GM08714 (cell line): ENCODE measurements around the gene TNS3.

Experiments used
- H3K4me3 ChIP-seq: fragments of 200-500 bp; sonication (Bioruptor generic); 2 replicates; pipeline ENCODE4 v1.5.1; 2014; ENCODE audit warnings: mild to moderate bottlenecking, low read length, inconsistent platforms
- ZNF274 ChIP-seq: IDR thresholded peaks from 2 replicates; pipeline ENCODE4 v1.6.1; 2012; ENCODE audit warnings: mild to moderate bottlenecking, low read depth, low read length

Gene TNS3

DNA sequence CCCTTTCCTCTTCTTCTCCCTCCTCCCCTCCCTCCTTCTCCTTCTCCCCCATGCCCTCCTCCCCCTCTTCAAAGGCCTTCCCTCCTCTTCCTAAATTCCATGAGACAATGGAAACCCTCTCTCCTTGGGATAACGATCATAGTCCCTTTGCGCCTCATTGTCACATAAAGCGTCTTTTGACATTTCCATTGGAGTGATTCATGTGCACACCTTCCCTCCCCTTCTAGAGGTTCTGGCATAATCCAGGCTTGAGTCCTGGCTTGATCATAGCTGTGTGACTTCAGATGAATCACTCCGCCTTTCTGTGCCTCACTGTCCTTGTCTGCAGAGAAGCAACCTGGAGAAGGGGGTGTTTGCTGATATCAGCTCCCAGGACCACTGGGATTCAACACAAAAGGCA, 204.2 kb downstream of the TNS3 start:
- H3K4me3 ChIP-seq: no peak overlapping the region
- TF ChIP-seq ZNF274: no peak

- H3K4me3 ChIP-seq: no peak overlapping the region
- no peak for TF ChIP-seq ZNF274
These were observed 204.8 kb downstream of the TNS3 start for GRCh38 chr7:47376991-47377616.

GRCh38 chr7:47375121-47375938, 206.6 kb downstream of the TNS3 start:
- no peak for TF ChIP-seq ZNF274

DNA sequence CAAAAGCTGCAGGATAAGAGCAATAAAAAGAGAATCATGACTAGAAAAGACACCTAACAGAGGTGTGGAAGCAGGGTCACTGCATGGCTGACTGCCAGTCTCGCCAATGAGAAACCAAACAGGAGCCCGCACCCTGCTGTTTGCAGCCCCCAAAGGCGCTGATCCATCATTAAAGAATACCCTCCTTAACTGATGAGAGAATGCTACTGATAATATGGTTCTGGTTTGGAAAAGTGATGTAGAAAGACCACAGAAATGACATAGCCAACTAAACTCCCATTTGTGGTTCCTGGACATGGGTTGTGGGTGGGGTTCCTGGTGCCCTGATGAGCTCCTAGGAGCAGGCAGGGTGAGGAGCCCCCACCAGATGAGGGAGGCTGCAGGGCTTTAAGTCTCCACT, 207.4 kb downstream of the TNS3 start:
- no peak overlapping the region for H3K4me3 ChIP-seq
- TF ChIP-seq ZNF274: no peak

More at GRCh38 chr7:47375121-47375938, 206.6 kb downstream of the TNS3 start:
- H3K4me3 ChIP-seq: no peak overlapping the region

DNA sequence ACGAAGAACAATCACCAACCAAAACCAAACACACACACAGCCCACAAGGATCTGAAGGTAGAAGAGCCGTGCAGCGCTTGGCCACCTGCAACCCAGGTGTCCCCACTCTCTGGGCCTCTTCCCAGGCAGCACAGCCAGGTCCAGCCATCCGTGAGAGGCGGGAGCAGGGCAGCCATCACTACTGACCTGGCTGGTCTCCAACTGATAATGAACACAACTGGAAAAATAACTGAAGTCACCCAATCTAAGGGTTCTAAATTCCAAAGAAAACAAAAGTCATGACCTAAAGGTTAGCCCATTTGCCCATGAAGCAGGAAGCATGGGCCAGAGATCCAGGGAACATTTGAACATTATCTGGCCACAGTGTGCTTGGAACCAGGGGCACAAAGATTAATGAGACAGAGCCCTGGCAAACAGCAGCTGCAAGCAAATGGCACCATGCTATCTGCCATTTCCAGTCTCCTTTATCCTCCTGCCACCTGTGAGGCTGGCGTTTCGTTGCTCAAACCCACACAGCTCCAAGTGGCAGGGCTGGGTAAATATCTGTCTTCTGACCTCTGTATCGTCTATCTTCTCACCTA, 207.9 kb downstream of the TNS3 start:
- no peak overlapping the region for H3K4me3 ChIP-seq
- no peak for TF ChIP-seq ZNF274

GRCh38 chr7:47371733-47372368, 210.1 kb downstream of the TNS3 start:
- TF ChIP-seq ZNF274: no peak
- H3K4me3 ChIP-seq: no peak overlapping the region

DNA sequence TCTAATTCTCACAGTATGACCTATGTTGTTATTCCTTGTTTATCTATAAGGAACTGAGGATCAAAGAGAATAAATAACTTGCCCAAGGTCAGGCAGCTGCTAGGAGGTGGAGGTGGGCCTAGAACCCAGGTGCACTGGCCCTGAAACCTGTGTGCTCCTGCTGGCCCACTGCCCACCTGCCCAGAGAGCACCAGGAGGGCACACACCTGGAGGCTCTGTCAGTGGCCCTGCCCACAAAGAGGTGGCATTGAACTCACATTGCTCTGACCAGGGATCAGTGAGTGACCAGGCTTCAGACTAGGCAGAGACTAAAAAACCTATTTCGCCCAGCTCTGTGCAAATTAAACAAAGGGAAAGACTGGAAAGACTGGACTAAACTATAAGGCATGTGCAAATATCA, 210.6 kb downstream of the TNS3 start:
- no peak for TF ChIP-seq ZNF274

DNA sequence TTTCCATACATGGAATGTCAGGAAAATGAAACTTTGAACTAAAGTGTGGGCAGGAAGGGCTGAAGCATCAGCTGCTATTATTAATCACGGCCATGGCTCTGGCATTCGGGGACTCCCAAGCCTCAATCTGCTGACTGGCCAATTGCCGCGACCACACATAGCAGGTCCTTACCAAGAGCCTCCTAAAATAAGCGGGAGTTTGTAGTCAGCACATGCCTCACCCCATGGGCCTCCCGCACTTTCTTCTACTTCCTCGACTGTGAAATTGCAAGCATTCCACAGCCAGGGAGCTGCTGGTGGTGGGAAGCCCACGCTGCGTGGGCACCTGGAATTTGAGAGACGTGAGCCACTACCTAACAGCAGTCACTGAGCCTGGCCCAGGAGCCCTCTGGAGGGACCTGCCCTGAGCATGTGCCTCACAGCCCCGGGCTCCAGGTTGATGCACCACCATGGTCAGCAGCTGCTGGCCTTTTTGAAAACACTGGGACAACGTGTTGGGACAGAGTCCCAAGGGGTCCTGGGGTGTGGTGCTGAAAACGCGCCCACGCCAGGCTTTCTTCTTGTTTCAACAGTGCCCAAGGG, 211.4 kb downstream of the TNS3 start:
- H3K4me3 ChIP-seq: no peak overlapping the region
- no peak for TF ChIP-seq ZNF274

More for the DNA sequence above, 210.6 kb downstream of the TNS3 start:
- no peak overlapping the region for H3K4me3 ChIP-seq

GRCh38 chr7:47369736-47370135, 212.2 kb downstream of the TNS3 start:
- no peak for TF ChIP-seq ZNF274
- H3K4me3 ChIP-seq: no peak overlapping the region

DNA sequence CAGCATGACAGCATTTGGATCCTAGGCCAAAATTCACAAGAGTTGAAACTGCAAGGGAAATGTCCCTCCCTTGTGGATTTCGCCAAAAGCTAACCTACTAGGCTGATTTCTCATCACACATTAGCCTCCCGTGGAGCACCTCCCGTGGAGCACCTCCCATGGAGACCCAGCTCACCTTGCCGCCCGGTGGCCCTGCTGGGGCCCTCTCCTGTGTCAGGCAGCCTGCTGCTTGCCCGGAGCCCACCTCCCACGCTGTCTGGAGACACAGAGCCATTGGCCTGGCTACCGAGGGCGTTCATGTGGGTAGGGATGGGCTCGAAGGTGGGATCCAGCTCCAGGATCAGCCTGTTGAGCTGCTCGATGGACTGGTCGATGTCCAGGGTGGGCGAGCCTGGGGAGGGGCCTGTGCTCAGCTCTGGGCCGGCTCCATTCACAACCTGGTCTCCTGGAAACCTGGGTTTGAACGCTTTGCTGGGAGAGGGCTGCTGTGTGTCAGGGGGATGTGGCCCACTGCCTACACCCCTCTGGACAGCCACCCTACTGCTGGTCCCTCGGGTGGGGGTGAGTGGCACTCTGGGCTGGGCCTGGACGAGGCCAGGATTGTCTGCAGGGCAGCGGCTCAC, 213.6 kb downstream of the TNS3 start:
- TF ChIP-seq ZNF274: no peak

GRCh38 chr7:47367369-47367768, 214.5 kb downstream of the TNS3 start:
- no peak overlapping the region for H3K4me3 ChIP-seq
- no peak for TF ChIP-seq ZNF274

More for the DNA sequence above, 213.6 kb downstream of the TNS3 start:
- H3K4me3 ChIP-seq: no peak overlapping the region

DNA sequence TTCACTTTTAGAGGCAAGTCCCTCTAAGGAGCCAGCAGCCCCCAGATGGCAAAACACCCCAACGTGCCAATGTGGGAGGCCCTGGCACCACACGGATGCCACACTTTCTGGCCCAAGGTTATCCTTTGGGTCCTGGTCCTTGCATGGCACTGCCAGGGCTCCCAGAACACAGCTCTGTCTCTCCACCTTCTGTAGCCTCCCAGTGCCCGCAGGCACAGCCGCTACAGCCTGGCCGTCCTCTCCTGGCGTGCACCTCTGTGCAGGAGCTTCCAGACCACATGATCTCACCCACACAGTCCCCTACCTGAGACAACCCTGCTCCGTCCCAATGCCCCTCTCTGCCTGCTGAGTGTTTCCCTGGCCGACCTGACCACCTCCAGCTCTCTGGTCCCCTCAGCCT, 215.0 kb downstream of the TNS3 start:
- no peak for TF ChIP-seq ZNF274
- H3K4me3 ChIP-seq: no peak overlapping the region

GRCh38 chr7:47366211-47366610, 215.7 kb downstream of the TNS3 start:
- H3K4me3 ChIP-seq: no peak overlapping the region
- no peak for TF ChIP-seq ZNF274

DNA sequence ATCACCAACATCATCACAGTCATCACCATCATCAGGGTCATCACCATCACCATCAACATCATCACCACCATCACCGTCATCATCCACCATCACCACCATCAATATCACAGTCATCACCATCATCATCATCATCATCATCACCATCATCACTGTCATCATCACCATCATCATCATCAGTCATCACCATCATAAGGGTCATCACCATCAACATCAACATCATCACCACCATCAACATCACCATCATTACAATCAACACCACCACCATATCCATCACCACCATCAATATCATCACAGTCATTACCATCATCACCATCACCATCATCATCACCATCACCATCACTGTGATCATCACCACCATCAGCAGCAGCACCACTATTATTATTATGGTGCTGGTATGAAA, 218.9 kb downstream of the TNS3 start:
- TF ChIP-seq ZNF274: no peak
- no peak overlapping the region for H3K4me3 ChIP-seq
